HuH-7.5 (cell line): ENCODE results near the gene PCDH9.

Source experiments
- DNase-seq: peaks from one replicate; pipeline ENCODE4 v3.0.0; 2011; ENCODE audit warnings: low spot score

The PCDH9 gene

GRCh38 chr13:67080351-67080750 is 149.8 kb downstream of the PCDH9 start:
- DNase-seq = no peak

- DNase-seq = no peak
Observed at GRCh38 chr13:67078062-67078461, 152.1 kb downstream of the PCDH9 start.

- DNase-seq = no peak
Observed at GRCh38 chr13:67077132-67077531, 153.0 kb downstream of the PCDH9 start.

GRCh38 chr13:67076378-67076777 is 153.8 kb downstream of the PCDH9 start:
- no peak for DNase-seq

DNA sequence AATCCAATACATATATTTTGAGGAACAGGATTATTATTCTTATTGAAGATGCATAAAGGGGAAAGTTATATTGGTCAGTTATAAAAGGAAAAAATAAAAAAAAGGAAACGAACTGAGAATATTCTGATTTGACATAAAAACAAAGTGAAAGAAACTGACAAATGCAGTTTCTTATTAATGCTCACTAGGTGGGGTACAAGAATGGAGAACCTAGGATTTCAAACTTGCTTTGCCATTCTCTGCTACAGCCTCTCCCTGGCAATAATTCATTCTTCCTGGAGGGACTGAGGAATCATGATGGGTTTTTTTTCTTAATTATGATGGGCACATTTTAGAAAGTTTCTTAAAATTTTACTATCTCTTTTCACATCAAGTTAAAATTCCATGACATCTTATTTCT is 154.9 kb downstream of the PCDH9 start:
- DNase-seq = no peak

DNA sequence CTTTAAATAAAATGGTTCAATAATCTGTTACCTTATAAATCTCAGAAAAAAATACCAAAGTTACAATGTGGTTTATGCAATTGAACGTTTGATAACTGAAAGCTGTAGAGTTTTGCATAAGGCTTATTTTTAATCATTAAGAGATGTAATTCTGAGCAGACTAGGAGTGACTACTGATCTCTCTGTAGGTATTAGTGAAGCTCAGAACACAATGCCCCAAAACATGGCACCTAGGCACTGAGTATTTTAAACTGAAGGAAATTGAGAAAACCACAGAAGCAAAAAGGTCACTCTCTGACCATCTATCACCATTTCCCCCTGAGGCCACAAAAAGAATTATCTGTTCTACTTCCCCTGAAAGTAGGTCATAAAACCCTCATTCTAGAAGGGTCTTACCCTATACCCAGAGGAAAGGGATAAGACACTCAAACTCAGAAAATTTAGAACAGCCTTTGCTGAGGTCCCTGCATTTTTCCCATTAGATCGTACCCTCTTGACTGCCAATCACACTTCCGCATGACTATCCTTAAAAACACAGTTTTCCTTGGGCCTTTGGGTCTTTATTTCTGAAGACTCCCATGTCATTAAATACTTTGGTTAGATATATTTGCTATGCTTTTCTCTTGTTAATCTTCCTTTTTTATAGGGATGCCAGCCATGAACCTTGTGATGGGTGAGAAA is 158.1 kb downstream of the PCDH9 start:
- DNase-seq = no peak

DNA sequence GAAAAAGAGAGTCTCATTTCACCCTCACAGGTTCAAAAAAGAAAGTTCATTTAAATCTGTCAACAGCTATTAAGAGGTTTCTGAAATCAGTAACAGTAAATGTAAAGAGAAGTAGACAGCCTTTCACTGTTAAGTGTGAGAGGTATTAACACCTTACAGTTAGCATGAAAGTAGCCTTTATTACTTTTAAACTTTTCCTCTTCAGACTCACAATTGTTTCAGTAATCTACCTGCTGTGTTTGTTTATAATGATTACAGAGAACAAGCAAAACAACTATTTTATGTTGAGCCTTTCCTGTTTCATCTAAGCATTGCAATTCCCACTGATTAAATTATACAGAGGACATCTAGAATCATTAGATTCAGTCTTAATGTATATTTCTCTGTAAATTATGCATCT is 159.8 kb downstream of the PCDH9 start:
- no peak for DNase-seq

DNA sequence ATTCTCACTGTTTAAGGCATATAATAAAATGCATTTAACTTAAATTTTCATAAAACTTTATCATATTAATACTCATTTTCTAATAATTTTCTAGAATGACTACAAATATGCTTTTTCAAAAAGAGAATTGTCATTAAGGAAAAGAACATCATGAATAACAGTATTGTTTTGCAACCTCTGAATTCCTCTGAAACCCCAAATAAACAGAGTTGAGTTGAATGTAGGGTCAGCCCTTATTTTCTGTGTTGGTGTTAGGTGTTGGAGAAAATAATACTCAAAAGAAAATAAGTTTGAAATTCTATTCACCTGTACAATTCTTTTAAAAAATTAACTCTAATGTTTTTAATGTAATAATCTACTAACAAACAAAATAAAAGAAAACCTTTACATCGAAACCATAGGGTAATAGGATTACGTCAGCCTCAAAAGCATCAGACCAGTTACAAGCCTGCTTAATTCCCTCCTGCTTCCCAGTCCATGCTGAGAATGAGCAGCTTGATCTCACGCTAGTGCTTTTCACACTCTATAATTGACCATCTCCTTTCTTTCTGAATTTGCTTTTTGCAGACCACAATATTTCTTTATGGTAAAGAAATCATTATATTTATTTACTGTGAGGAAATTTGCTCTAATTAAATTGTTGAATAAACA is 160.9 kb downstream of the PCDH9 start:
- DNase-seq = no peak

DNA sequence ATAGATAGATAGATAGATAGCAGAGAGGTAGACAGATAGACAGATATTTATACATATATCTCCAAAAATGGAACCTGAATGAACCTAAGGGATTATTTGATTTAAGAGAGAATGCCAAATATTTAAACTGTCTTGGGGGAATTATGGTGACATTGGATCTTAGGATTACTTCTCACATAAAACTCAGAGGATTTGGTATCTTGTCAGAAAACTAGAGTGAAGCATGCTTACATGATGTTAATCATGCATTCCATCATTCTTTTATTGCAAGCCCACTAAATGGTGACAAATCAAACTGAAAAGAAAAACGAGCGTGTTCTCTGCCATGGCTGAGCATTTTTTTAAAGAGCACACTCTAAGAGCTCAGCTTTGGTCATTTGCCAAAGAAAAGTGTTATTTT is 165.2 kb downstream of the PCDH9 start:
- no peak for DNase-seq

DNA sequence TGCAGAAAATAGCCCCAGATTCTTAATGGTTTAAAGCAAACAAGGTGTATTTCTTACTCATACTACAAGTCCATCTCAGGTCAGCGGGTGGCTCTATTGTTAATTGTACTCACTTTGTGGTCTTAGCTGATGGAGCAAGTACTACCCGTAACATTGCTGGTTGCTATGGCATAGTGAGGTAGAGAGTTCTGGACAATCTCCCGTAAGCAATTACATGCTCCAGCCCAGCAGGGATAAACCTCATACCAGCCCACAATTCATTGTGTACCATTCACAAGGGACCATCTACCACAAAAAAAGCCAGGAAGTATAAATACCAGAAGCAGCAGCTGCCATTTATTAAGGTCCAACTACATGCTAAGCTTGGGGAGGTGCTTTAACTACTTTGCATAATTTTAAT is 167.1 kb downstream of the PCDH9 start:
- no peak for DNase-seq

DNA sequence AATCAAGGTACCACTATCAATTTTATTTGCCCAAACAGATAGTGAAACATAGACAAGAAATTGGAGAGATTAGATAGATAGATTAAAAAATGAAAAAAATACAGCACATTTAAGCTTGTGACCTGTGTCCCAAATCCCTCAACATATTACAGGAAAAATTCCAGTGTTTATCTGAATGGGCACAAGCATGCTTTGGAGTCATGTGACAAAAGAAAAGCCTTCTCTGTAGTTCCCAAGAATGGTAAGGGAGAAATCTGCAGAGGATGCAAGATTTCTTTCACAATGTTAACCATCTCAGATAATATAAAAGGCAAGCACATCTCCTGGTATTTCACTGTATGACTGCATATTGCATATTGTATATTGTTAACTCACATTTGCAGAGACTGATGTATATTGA is 168.0 kb downstream of the PCDH9 start:
- DNase-seq = no peak

- no peak for DNase-seq
Observed at GRCh38 chr13:67061750-67062149, 168.4 kb downstream of the PCDH9 start.

DNA sequence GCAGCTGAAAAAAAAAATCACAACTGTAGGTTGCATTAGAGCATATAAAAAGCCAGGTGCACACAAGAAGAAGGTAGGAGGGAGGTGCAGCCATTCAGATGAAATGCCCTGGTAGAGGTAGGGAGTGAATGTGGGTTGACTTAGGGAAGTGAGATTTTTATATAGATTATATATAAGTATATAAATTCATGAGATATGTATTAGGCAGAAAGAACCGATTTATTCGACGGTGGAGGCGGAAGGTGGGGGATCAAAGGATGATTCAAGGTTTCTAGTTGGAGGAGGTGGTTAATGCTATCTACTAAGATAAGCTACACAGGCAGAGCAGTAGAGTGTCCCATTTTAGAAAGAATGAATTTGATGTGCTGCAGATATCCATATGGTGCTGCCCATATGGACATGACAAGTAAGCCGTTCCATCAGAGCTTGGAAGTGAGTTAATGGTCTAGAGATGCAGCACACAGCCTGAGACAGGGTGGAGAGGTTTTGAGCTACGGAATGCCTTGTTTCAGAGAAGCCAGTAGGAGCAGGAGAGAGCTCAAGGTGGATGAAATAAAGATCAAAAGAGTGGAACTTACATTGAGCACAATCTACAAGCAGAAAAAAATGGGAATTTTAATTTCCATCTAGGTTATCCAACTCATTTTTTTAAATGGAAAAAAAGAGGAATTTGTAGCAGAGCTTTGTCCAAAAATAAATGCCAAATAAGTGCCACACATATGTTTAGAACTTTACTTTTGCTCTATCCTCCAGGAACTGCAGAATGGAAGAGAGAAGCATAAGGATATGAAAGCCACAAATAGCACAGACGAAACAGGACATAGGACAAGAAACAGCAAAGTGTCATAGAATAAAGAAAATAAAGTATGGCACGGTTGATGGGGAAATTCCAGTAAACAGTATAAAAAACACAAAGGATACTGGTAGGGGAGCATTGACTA is 177.3 kb downstream of the PCDH9 start:
- no peak for DNase-seq

DNA sequence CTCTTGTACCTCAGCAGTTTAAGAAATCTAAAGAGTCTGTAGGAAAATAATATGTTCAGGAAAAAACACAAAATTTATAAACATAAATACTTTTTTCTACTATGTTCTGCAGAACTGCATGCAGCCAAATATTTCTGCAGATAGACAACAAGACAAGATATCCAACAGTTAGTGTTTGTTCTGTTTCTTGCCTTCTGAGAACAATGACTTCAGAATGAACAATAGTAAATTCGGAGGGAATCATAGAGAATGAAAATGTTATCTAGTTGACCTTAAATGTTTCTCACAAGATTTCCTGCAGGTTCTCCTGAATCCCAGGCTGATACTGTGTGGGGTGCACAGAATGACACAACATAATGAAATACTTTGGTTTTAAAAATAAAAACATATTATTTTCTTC is 180.4 kb downstream of the PCDH9 start:
- no peak for DNase-seq

GRCh38 chr13:67048821-67049150 is 181.3 kb downstream of the PCDH9 start:
- DNase-seq = no peak

DNA sequence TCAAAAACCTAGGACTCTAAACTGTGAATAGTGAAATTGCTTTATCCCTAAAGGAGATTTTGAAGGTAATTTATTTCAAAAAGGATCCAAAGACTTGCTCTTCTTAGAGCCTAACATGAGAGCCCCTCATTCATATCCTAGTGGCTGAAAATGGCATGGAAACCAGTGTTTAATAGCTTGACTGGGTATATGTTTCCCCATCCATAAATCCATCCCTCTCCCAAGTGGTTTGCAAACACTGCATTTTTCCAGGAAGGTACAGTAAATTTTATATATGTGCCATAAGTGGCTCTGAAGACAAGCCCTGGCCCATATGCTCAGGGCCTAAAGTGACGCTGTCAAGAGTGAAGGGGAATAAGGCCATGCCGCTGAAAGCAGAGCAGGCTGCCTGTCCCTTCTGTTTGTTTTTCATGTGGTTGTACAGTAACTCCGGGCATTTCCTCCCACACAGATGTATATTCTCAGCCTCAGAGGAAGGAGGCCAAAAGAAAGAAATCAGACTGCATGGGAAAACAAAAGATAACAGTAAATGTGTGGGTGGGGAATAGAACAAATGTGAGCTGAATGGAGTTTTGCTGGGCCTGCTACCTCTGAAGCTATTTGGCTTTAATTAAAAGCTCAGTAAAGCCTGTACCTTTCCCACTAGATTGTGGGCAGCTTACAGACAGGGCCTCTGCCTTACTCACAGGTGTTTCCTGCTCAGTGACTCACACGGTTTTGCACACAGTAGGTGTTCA is 181.9 kb downstream of the PCDH9 start:
- DNase-seq = no peak

DNA sequence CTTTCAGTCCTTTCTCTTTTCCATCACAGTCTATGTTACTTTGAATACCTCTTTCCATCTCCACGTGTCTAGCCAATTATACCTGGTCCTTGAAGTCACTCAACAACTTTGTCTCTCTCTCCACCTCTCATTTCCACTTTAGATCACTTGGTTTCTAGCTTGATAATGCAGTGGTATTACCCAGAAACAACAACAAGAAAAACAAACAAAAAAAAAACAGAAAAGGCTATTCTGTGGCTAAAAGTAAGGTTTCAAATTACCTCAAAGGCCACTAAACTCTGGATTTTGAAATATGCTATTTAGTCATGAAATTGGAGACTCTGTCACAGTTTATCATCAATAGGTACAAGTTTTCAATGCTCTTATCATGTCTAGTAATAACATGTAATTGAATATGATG is 184.8 kb downstream of the PCDH9 start:
- no peak for DNase-seq

GRCh38 chr13:67043901-67044300 is 186.2 kb downstream of the PCDH9 start:
- no peak for DNase-seq

DNA sequence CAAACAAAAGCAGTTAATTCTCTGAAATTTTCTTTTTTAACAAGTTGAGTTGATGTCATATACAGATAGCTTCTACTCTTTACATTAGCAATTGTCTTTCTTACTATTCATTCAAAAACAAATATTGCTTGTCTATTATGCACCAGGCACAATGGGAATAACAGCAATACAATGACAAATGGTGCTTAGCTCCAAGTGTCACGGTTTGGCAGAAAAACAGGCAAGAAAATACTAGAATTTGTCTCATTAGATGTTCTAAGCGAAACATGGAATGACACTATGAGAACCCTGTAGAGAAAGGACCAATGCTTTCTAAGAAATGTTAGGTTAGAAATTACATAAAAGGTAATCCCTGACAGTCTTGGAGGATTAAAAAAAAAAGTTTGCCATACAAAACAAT is 187.6 kb downstream of the PCDH9 start:
- DNase-seq = no peak

DNA sequence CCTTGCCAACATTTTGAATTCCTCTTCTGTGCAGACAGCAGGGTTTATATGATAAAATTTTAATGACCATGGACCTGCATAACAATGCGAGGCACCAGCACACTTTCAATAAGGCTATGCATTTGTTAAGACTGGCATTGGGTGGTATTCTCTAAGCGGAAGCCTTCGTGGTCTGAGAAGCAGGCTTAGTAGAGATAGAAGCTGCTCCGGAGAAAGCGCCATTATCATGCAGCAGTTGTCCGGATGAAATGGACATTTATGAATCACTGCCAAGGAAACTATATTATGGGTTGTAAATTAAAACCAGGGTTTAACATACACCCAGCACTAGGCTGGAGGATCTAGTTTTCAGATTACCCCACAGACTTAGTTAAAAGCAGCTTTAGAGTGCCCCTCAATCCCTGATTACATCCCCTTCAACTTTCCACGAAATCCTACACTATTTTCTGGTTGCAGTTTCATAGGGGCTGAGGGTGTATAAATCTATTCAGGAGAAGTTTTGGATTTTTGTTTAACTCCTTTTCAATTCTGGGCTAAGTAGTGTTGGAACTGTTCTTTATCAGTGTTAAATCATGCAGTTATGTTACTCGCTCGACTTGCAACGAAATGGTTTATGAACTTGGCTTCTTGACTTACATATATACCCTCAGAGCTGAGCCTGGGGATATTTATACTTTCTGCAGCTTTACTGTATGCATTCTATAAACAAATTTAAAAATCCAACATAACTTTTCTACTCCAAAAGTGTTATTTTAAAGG is 193.3 kb downstream of the PCDH9 start:
- DNase-seq = no peak

- no peak for DNase-seq
Observed at GRCh38 chr13:67033170-67033569, 197.0 kb downstream of the PCDH9 start.
